HL-60 (cell line): ENCODE data around the gene SDK1.

Experiments used
- DNase-seq, 2 experiments: peaks; one replicate each; pipeline ENCODE4 v3.0.0-alpha.2; 2010 to 2020; ENCODE audit warnings: low read depth in 1 of 2, low spot score in 1 of 2
- H3K27ac ChIP-seq: fragments of 250-450 bp; sonication (Bioruptor Pico); replicated peaks from 2 replicates; pipeline ENCODE4 v1.5.1; 2020; ENCODE audit warnings: mild to moderate bottlenecking, moderate library complexity
- H3K27me3 ChIP-seq: fragments of 250-450 bp; sonication (Bioruptor Pico); 2 replicates; pipeline ENCODE4 v1.5.1; 2021; ENCODE audit warnings: mild to moderate bottlenecking, moderate library complexity; ENCODE audit not compliant: insufficient read depth, poor library complexity, severe bottlenecking
- H3K4me3 ChIP-seq: replicated peaks from 2 replicates; pipeline ENCODE4 v1.5.1; 2011; ENCODE audit warnings: mild to moderate bottlenecking, control low read depth, low read length; ENCODE audit not compliant: insufficient read depth
- GABPA ChIP-seq: IDR thresholded peaks from 2 replicates; pipeline ENCODE4 v1.6.1; 2012; ENCODE audit warnings: low read depth
- POLR2AphosphoS5 ChIP-seq: IDR thresholded peaks from 2 replicates; pipeline ENCODE4 v1.6.1; 2012; ENCODE audit warnings: low read depth
- SPI1 ChIP-seq: IDR thresholded peaks from 2 replicates; pipeline ENCODE4 v1.6.1; 2012; ENCODE audit warnings: low read depth, mild to moderate bottlenecking, borderline replicate concordance
- TF ChIP-seq, protein P1 (sequence below): IDR thresholded peaks from one replicate; pipeline ENCODE4 v1.5.1; 2011; ENCODE audit warnings: low read length, control low read depth, inconsistent platforms; ENCODE audit not compliant: insufficient read depth
- TF ChIP-seq, protein P2 (sequence below): IDR thresholded peaks from 2 replicates; pipeline ENCODE4 v1.6.1; 2012; ENCODE audit warnings: low read depth; ENCODE audit not compliant: insufficient replicate concordance

Gene SDK1

DNA sequence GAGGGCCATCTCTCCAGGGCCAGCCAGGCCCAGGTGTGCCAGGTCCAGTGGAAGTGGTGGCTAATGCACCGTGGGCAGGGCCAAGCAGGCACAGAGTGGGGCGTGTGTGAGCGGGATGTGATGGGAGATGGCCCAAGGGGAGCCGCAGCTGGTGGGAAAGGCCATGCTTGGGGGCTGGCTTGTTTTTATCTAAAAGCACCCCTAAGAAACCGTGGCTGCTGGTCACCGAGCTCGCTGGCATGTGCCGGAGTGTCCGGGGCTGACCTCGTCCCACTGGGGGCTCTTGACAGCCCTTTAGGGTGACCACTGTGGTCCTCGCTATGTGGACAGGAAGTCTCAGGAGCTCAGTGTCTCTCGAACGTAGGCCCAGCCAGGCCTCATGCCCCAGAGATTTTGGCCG, 798.6 kb downstream of the SDK1 start:
- DNase-seq, result no peak

DNA sequence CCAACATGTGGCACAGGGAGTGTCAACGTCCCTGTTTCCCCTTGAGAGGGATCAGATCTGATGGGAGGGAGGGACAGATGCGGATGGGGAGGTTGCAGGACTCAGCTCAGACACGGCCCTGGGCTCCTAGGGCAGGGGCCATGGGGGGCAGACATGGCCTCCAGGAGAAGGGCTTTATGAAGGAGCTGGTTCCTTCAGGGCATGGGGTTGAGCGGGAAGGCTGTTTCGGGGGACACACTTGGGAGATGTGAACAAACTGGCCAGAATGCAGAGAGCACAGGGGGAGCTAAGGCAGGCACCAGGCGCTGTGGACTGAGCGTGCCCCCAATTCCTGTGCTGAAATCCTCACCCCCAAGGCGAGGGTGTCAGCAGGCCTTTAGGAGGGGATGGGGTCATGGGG, 799.1 kb downstream of the SDK1 start:
- H3K27me3 ChIP-seq, result no peaks in the 10 kb centered on the region
- H3K4me3 ChIP-seq, result no peak overlapping the region
- no peak overlapping the region for H3K27ac ChIP-seq
- TF ChIP-seq POLR2AphosphoS5 (no peak), GABPA (no peak), SPI1 (no peak)
- TF ChIP-seq, protein P1, sequence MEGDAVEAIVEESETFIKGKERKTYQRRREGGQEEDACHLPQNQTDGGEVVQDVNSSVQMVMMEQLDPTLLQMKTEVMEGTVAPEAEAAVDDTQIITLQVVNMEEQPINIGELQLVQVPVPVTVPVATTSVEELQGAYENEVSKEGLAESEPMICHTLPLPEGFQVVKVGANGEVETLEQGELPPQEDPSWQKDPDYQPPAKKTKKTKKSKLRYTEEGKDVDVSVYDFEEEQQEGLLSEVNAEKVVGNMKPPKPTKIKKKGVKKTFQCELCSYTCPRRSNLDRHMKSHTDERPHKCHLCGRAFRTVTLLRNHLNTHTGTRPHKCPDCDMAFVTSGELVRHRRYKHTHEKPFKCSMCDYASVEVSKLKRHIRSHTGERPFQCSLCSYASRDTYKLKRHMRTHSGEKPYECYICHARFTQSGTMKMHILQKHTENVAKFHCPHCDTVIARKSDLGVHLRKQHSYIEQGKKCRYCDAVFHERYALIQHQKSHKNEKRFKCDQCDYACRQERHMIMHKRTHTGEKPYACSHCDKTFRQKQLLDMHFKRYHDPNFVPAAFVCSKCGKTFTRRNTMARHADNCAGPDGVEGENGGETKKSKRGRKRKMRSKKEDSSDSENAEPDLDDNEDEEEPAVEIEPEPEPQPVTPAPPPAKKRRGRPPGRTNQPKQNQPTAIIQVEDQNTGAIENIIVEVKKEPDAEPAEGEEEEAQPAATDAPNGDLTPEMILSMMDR, result no peak
- TF ChIP-seq, protein P2, sequence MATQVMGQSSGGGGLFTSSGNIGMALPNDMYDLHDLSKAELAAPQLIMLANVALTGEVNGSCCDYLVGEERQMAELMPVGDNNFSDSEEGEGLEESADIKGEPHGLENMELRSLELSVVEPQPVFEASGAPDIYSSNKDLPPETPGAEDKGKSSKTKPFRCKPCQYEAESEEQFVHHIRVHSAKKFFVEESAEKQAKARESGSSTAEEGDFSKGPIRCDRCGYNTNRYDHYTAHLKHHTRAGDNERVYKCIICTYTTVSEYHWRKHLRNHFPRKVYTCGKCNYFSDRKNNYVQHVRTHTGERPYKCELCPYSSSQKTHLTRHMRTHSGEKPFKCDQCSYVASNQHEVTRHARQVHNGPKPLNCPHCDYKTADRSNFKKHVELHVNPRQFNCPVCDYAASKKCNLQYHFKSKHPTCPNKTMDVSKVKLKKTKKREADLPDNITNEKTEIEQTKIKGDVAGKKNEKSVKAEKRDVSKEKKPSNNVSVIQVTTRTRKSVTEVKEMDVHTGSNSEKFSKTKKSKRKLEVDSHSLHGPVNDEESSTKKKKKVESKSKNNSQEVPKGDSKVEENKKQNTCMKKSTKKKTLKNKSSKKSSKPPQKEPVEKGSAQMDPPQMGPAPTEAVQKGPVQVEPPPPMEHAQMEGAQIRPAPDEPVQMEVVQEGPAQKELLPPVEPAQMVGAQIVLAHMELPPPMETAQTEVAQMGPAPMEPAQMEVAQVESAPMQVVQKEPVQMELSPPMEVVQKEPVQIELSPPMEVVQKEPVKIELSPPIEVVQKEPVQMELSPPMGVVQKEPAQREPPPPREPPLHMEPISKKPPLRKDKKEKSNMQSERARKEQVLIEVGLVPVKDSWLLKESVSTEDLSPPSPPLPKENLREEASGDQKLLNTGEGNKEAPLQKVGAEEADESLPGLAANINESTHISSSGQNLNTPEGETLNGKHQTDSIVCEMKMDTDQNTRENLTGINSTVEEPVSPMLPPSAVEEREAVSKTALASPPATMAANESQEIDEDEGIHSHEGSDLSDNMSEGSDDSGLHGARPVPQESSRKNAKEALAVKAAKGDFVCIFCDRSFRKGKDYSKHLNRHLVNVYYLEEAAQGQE, result no peak
- no peak for DNase-seq

More for the DNA sequence above, 798.6 kb downstream of the SDK1 start:
- TF ChIP-seq, protein P1, result no peak
- TF ChIP-seq SPI1 (no peak), POLR2AphosphoS5 (no peak), GABPA (no peak)
- TF ChIP-seq, protein P2, result no peak
- no peak overlapping the region for H3K27ac ChIP-seq
- H3K4me3 ChIP-seq, result no peak overlapping the region
- H3K27me3 ChIP-seq, result no peaks in the 10 kb centered on the region

DNA sequence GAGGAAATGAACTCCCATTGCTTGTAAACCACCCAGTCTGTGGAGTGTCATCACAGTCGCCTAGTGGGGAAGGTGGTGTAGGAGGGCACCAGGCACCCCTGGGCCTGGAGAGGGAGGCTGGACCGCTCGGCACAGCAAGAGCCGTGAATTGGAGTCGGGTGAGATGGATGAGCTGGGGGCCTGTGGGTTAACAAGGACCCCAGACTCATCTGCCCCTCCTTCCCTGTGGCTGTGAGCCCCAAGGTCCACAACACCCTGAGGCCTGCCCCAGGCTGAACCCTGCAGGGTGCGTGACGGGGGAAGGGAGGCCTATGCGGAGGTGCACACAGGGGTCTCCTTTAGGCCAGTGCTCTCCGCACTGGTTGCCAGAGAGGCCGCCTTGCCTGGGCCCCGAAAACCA, 799.6 kb downstream of the SDK1 start:
- Histone ChIP-seq H3K27ac (no peak overlapping the region), H3K4me3 (no peak overlapping the region), H3K27me3 (no peaks in the 10 kb centered on the region)
- no peak for TF ChIP-seq POLR2AphosphoS5
- no peak for TF ChIP-seq GABPA
- TF ChIP-seq, protein P1, result no peak
- TF ChIP-seq SPI1, result no peak
- TF ChIP-seq, protein P2, result no peak
- DNase-seq, result no peak
